GM12892 (cell line): ENCODE results near the gene SIGLEC10.
"Not testable (repeated sequence)": the region's sequence is repeated elsewhere in the genome, so short reads cannot be mapped to it uniquely, and the experiment has no call there.

ENCODE experiments used
- DNase-seq: peaks from one replicate; pipeline ENCODE4 v3.0.0; 2011; ENCODE audit not compliant: insufficient read length
- FAIRE-seq: peaks from 2 replicates; lab custom pipeline; 2011; peaks lifted over from hg19 to GRCh38; lab: Jason Lieb, UNC
- POLR2A ChIP-seq: IDR thresholded peaks from 2 replicates; pipeline ENCODE4 v1.6.1; 2011; ENCODE audit warnings: low read depth, low read length, control low read depth
- POLR2AphosphoS5 ChIP-seq: IDR thresholded peaks from 2 replicates; pipeline ENCODE4 v1.6.1; 2011; ENCODE audit warnings: low read depth, low read length, control low read depth
- TAF1 ChIP-seq: IDR thresholded peaks from 2 replicates; pipeline ENCODE4 v1.6.1; 2011; ENCODE audit warnings: low read depth, mild to moderate bottlenecking, control low read depth, low read length, borderline replicate concordance

The SIGLEC10 gene

GRCh38 chr19:51402117-51402516, 15.3 kb downstream of the SIGLEC10 start:
- DNase-seq (no peak), FAIRE-seq (no peak)
- no peak for TF ChIP-seq POLR2AphosphoS5
- TF ChIP-seq TAF1 = no peak
- no peak for TF ChIP-seq POLR2A

DNA sequence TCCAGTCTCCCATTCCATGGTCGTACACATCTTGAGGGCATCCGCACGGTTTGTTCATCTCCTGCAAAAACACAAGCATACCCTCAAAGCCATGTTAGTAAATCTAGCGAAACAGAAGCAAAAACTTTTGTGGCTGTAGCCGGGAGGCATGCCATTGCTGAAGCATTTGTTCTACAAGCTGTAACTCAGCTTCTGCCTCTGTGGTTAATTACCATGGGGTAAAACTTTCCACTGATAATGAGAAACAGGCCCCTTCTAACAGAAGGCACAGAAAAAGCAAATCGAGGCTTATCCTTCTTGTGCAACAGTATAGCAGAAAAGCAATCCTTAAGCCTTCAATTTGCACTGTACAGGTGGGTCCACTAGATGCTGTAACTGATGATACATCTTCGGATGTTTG, 17.5 kb downstream of the SIGLEC10 start:
- FAIRE-seq, DNase-seq: not testable (repeated sequence)

- TF ChIP-seq TAF1 = no peak
- no peak for TF ChIP-seq POLR2AphosphoS5
- TF ChIP-seq POLR2A = no peak
- DNase-seq (no peak), FAIRE-seq (no peak)
Observed at GRCh38 chr19:51399231-51399630, 18.2 kb downstream of the SIGLEC10 start.

- FAIRE-seq (peak; percentile 65), DNase-seq (no peak)
- TF ChIP-seq POLR2A (no peak), TAF1 (no peak), POLR2AphosphoS5 (no peak)
Observed at GRCh38 chr19:51398096-51398704, 19.2 kb downstream of the SIGLEC10 start.

DNA sequence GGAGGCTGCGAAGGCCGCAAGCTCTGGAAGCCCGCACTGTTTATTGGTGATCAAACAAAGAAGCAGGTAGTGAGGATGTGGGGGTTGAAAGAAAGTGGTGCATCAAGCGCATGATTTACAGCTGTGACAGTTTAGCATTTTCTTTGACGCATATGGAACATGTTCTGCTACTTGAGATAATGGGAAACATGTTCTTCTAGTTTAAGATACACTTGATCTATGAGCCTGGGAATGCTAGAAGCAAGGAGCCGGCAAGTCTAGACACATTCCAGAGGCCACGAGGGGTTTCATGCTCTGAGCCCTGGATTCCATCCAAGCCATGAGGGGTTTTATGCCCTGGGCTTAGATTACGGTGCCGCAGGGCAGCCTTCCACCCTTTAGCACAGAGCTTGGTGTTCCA, 20.0 kb downstream of the SIGLEC10 start:
- not testable (repeated sequence) for FAIRE-seq, DNase-seq

GRCh38 chr19:51396175-51396574, 21.3 kb downstream of the SIGLEC10 start:
- FAIRE-seq = no peak
- TF ChIP-seq POLR2AphosphoS5 (no peak), TAF1 (no peak), POLR2A (no peak)
- no peak for DNase-seq

DNA sequence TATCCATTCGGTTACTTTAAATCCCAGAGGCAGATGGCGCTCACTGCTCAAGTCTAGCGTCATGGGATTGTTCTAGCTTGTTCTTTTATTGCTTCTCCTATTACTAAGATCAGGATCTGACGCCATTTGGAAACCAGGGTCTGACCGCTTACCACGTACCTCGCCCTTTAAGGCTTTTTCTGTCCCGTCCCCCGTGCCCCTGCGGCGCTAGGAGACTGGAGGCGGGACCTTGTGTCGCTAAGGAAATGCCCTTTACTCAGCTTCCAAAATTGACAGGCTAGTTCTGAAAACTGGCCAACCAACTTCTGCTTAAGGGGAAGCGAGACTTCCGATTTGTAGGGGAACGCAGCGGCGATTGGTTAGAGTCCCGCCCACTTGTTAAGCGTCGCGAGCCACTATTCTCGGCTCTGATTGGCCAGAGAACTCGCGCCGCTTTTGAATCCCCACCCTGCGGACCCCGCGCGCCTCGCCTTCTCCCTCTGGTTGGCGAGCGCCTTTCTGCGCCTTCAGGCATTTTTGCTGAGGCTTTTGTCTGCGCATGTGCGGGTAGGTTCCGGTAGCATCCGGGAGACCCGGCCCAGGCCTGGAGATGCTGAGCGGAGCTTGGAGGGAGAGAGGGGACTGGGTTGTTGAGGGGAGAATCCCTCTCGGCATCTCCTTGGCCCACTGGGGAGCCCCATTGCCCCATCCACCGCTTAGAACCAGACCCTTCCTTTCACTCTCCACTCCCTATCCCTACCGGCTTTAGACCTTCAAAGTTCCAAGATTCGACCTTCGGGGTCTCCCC, 23.2 kb downstream of the SIGLEC10 start:
- peak; percentile 98 for FAIRE-seq
- TF ChIP-seq POLR2AphosphoS5 = peak; percentile 51; the same call in 1 of the 2 replicates
- peak; percentile 27; the same call in 1 of the 2 replicates for TF ChIP-seq TAF1
- TF ChIP-seq POLR2A = peak; percentile 75
- peak; percentile 84 for DNase-seq

DNA sequence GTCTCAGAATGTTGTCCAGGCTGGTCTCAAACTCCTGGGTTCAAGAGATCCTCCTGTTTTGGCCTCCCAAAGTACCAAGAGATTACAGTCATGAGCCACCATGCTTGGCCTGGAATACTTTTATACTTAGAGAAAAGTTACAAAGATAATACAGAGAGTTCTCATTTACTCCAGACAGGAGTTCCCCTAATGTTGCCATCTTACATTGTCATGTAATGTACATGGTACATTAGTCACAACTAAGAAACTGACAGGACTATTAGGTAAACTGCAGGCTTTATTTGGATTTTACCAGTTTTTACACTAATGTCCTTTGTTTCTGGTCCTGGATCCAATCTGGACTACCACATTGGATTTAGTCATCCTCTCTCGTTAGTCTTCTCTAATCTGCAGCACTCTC, 24.7 kb downstream of the SIGLEC10 start:
- FAIRE-seq = no peak
- no peak for DNase-seq
- TF ChIP-seq POLR2A (no peak), POLR2AphosphoS5 (no peak)

DNA sequence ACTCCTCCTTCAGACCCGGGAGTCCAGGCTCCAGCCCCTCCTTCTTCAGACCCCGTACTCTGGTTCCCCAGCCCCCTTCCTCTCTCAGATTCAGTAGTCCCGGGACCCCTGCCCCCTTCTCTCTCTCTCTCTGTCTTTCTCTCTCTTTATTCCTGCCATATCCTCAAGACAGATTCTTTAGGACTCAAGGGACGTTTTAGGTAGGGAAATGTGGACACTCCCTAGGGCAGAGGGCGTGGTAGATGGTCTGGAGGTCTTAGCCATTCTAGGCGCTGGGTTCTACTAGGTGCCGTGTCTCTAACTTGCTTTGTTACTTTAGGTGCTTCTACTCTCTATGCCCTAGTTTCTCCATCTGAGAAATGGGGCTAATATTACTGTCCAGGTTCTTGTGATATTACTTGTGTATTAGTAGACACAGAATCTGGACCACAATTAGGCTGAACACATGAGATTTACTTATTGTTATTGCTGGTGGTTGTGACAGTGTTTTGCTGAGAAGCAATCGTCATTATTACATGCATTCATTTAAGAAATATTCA, 26.3 kb downstream of the SIGLEC10 start:
- DNase-seq (no peak), FAIRE-seq (no peak)

DNA sequence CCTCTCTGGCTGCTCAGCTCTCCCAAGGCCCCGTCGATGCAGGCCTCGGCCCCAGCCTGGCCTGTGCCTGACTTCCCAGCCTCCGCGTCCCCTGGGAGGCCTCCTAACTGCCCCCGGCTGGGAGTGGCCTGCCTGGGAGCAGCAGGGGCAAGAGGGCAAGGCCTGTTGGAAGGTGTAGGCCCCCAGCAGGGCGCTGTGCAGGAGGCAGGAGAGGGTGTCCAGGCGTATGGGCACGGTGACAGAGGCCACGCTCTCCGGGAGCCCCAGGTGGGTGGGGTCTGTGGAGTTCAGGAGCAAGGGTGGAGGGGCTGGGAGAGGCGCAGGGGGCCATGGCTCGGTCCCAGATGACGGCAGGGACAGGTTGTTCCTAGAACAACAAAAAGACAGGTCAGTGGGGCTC, 28.3 kb downstream of the SIGLEC10 start:
- FAIRE-seq (no peak), DNase-seq (no peak)
- TF ChIP-seq POLR2A (no peak), TAF1 (no peak), POLR2AphosphoS5 (no peak)

More for the DNA sequence above, 26.3 kb downstream of the SIGLEC10 start:
- TF ChIP-seq TAF1 = no peak
- TF ChIP-seq POLR2A = no peak
- no peak for TF ChIP-seq POLR2AphosphoS5

DNA sequence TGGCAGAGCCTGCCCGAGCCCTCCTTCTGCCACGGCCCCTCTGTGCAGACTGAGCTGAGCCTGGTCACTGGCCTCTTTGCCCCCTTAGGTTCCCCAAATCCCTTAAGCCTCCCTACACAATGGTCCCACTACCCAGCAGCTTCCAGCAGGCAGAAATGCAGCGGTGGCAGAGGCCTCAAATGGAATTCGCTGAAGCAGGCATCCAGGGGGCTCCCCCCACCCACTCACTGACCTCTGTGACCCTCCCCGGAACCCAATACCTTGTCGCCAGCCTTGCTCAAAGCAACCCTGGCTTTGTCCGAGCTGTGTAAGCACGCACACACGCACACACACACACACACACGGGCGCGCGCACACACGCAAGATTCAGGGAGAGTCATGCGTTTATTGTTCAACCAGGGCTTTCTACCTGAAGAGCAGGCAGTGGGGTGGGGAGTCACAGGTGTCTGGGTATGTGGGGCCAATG, 29.5 kb downstream of the SIGLEC10 start, which contains the start of gene LIM2:
Gene LIM2 (minus strand): TSS at position 51 of the 466 bp plus-strand sequence. CDS start 531 bp downstream, outside the sequence.
- TF ChIP-seq POLR2AphosphoS5 (no peak), POLR2A (no peak), TAF1 (no peak)
- DNase-seq (no peak), FAIRE-seq (no peak)

- no peak for TF ChIP-seq TAF1
- FAIRE-seq (no peak), DNase-seq (no peak)
Observed at GRCh38 chr19:51386882-51387520, 30.4 kb downstream of the SIGLEC10 start.
